ENCODE results near the gene EMC8.
A peak's percentile ranks its signal among the peaks of the same experiment; 100 is the strongest.
"Not testable (repeated sequence)": the region's sequence is repeated elsewhere in the genome, so short reads cannot be mapped to it uniquely, and the experiment has no call there.

Gene EMC8

GRCh38 chr16:85835227-85835751 is 35.9 kb upstream of the EMC8 start:
- DNase-seq (ENCODE audit: low spot score) = no peak

GRCh38 chr16:85834741-85835140 is 35.4 kb upstream of the EMC8 start:
- DNase-seq (ENCODE audit: low spot score) = no peak

GRCh38 chr16:85833219-85833920 is 34.0 kb upstream of the EMC8 start:
- no peak for DNase-seq (ENCODE audit: low spot score)

- no peak for DNase-seq (ENCODE audit: low spot score)
These were observed 33.4 kb upstream of the EMC8 start for GRCh38 chr16:85832570-85833218.

- no peak for DNase-seq (ENCODE audit: low spot score)
These were observed 31.5 kb upstream of the EMC8 start for GRCh38 chr16:85830821-85831220.

GRCh38 chr16:85829751-85830445 is 30.6 kb upstream of the EMC8 start:
- no peak for DNase-seq (ENCODE audit: low spot score)

- DNase-seq (ENCODE audit: low spot score) = no peak
These were observed 29.9 kb upstream of the EMC8 start for GRCh38 chr16:85829171-85829719.

- no peak for DNase-seq (ENCODE audit: low spot score)
These were observed 28.8 kb upstream of the EMC8 start for GRCh38 chr16:85828166-85828565.

GRCh38 chr16:85826686-85827247 is 27.4 kb upstream of the EMC8 start:
- no peak for DNase-seq (ENCODE audit: low spot score)

- no peak for DNase-seq (ENCODE audit: low spot score)
These were observed 26.0 kb upstream of the EMC8 start for GRCh38 chr16:85825326-85825725.

GRCh38 chr16:85824161-85825135 is 25.1 kb upstream of the EMC8 start:
- DNase-seq (ENCODE audit: low spot score) = no peak

- DNase-seq (ENCODE audit: low spot score) = no peak
These were observed 24.1 kb upstream of the EMC8 start for GRCh38 chr16:85823328-85823920.

GRCh38 chr16:85822145-85822544 is 22.8 kb upstream of the EMC8 start:
- DNase-seq (ENCODE audit: low spot score) = no peak

- peak; percentile 95 for DNase-seq (ENCODE audit: low spot score)
These were observed 22.2 kb upstream of the EMC8 start for GRCh38 chr16:85821390-85822135.

GRCh38 chr16:85820604-85821372 is 21.4 kb upstream of the EMC8 start:
- no peak for DNase-seq (ENCODE audit: low spot score)

GRCh38 chr16:85819771-85820170 is 20.4 kb upstream of the EMC8 start:
- no peak for DNase-seq (ENCODE audit: low spot score)

- DNase-seq (ENCODE audit: low spot score) = peak; percentile 84
These were observed 19.9 kb upstream of the EMC8 start for GRCh38 chr16:85819245-85819644.

GRCh38 chr16:85817195-85817594 is 17.9 kb upstream of the EMC8 start:
- not testable (repeated sequence) for DNase-seq (ENCODE audit: low spot score)

GRCh38 chr16:85816159-85816558 is 16.8 kb upstream of the EMC8 start:
- no peak for DNase-seq (ENCODE audit: low spot score)

Measured in hepatic stellate cell (primary cell).